COR-L47 (cell line): Measurements from ENCODE around the gene CLOCK.
A peak's percentile ranks its signal among the peaks of the same experiment; 100 is the strongest.
"Not testable (repeated sequence)": the region's sequence is repeated elsewhere in the genome, so short reads cannot be mapped to it uniquely, and the experiment has no call there.

Experiments
- DNase-seq: peaks from one replicate; lab custom pipeline; 2025; lab: John Stamatoyannopoulos, UW

CLOCK gene

GRCh38 chr4:55546756-55547465 is at the start of gene CLOCK:
TSS of gene CLOCK (minus strand) at chr4:55546909. CDS start at chr4:55482785, 64,124 bp downstream.
- peak; percentile 91 for DNase-seq

GRCh38 chr4:55592014-55592413 is 45.3 kb upstream of the CLOCK start, which contains the start of gene PDCL2:
TSS of gene PDCL2 (minus strand) at chr4:55592245. CDS start at chr4:55592109, 136 bp downstream.
- DNase-seq, result no peak

DNA sequence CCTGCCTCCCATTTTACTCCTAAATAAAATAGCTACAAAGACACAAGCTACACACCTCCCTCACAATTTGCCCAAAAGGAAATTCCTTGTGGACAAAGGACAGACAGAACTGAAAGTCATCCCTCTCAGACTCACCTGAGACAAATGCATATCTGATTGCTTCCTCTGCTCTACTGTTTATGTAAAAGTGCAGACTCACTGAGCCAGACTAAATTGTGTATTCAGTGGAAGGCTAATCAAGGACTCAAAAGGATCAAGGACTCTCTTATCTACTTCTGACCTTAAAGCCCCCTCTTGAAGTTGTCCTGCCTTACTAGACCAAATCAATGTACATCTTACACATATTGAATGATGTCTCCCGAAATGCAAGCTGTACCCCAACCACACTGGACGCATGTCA is 41.5 kb upstream of the CLOCK start:
- DNase-seq, result no peak

DNA sequence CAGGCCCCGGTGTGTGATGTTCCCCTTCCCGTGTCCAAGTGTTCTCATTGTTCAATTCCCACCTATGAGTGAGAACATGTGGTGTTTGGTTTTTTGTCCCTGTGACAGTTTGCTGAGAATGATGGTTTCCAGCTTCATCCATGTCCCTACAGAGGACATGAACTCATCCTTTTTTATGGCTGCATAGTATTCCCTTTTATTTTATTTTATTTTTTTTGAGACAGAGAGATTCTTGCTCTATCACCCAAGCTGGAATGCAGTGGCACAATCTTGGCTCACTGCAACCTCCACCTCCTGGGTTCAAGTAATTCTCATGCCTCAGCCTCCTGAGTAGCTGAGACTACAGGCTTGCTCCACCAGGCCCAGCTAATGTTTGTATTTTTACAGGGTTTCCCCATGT is 36.1 kb upstream of the CLOCK start:
- not testable (repeated sequence) for DNase-seq

DNA sequence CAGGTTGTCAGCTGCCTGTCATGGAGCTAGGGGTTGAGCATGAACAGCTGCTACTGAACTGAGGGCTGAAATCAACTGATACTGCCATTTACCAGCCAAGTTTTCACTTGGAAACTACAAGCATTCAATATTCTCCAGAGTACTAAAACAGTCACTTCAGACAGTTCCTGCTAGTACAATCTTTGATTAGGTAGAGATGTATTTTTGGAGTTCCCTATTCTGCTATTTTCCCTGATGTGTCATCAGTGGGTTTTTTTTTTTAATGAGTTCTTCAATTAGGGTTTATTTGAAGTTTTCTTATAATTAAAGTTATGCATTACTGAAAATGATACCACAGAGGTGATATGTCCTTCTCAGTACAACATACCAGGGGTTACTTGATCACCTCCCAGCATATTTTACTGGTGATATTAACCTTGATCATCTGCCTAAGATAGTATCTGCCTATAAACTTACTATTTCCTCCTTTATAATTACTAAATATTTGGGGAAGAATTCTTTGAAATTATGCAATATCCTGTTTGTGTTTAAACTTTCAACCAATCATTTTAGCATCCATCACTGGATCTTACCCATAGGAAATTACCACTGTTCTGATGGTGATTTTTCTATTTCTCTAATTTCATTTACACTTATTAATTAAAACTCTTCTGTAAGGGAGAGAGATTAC is 31.8 kb upstream of the CLOCK start:
- no peak for DNase-seq

DNA sequence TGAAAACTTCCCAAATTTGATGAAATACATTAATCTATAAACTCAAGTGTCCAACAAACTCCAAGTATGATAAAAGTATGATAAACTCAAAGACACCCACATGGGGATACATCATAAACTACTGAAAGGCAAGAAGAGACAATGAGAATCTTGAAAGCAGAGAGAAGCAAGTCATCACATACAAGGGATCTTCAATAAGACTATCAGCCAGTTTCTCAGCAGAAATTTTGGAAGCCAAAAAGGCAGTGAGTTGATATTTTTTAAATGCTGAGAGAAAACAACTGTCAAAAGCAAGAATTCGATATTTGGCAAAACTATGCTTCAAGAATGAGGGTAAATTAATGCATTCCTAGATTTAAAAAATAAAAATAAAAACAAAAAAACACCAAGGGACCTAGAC is 28.8 kb upstream of the CLOCK start:
- no peak for DNase-seq

- no peak for DNase-seq
Measured at GRCh38 chr4:55574252-55574651, 27.5 kb upstream of the CLOCK start.

DNA sequence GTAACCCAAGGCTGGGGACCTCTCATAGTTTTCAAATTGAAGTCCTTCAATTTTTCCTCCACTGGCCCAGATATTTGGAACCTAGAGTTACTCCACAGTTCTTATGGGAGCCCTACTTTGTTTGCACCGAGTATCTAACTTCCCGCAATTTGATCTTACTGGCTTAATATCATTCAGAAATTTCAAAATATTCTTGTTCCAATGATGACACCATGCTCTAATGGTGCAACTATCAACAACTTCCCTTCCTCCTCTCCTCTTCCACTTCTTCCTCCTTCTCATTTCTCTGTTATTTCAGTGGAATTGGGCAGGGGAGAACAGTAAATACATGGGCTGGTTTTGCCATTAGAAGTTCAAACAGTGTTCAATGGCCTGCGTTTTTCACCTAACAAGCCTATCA is 25.1 kb upstream of the CLOCK start:
- DNase-seq, result no peak

- DNase-seq, result no peak
Measured at GRCh38 chr4:55568905-55569504, 22.3 kb upstream of the CLOCK start.

DNA sequence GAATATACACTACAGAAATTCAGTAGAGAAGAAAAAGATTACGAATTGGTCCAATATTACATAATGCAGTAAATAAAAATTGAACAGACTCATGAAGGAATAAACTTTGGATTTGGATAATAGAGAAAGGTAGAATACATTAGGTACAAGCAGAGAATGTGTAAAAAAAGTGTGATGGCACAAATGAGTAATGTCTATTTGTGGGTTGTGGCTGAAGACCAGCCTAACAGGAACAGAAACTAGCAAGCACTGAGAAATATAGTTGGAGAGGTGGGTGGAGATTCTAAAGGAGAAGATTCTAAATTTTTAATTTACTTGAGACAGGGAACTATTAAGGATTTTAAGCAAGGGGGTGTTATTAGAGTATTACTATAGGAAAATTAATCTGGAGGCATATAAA is 15.2 kb upstream of the CLOCK start:
- no peak for DNase-seq

DNA sequence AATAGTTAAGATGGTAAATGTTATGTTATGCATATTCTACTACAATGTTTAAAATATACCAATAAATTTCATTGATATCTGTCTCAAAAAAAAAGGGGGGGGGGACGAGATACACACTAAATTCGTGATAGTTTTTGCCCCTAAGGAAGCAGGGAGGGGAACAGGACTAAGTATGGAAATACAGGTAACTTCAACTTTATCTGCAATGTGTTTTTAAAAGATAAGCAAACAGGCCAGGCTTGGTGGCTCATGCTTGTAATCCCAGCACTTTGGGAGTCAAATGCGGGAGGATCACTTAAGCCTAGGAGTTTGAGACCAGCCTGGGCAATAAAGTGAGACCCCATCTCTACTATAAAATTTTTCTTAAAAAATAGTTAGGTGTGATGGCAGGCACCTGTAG is 13.4 kb upstream of the CLOCK start:
- DNase-seq, result no peak

- no peak for DNase-seq
Measured at GRCh38 chr4:55554453-55555030, 7.8 kb upstream of the CLOCK start.

DNA sequence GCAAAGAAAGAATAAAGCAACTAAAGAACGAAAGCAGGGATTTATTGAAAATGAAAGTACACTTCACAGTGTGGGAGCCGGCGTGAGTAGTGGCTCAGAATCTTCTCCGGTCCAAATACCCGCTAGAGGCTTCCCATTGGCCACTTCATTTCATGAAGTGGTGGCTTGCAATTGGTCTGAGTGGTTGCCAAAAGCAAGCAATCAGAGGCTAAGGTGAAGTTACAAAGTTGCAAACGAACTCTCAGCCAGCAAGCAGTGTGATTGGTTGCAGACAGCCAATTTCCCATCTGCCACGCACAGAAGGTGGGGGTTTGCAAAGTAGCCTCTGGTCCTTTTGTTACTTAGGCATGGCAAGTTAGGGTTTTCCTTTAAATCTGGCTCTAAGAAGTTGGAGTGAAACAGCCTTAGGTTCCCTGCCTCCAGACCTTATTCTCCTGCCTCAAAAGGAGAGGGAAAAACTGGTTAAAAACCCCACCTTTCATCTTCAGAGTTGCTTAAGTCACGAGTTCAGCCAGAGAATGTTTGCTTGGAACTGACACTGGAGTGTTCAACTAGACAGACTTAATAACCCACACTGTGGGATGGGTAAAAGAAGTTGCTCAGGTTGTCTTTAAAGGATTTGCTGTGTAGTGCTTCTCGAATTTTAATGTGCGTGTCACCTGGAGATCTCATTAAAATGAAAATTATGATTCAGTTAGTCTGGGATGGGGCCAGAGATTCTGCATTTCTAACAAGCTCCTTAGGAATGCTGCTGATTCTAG is 6.9 kb upstream of the CLOCK start:
- DNase-seq, result peak; percentile 11

GRCh38 chr4:55551964-55552363 is 5.3 kb upstream of the CLOCK start:
- not testable (repeated sequence) for DNase-seq

- no peak for DNase-seq
Measured at GRCh38 chr4:55549888-55550287, 3.2 kb upstream of the CLOCK start.

DNA sequence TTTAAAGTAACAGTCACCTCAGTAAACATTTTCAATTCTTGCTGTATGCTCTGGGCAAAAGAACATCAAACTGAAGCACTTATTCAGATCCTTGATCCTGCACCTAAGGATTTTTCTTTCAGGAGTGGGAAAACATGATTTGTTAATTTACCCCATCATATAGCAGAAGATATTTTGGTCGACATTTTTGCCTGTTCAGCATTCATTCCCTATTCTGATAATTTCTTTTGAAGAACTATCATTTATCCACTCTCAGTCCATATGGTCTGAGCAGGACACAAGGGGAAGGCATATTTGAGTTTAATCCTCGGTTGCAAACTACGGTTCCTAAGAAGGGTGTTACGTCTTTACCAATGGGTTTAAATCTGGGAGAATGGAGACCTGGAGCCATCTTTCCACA is 1.2 kb upstream of the CLOCK start:
- no peak for DNase-seq

GRCh38 chr4:55547466-55547770 is 709 bp upstream of the CLOCK start:
- no peak for DNase-seq

DNA sequence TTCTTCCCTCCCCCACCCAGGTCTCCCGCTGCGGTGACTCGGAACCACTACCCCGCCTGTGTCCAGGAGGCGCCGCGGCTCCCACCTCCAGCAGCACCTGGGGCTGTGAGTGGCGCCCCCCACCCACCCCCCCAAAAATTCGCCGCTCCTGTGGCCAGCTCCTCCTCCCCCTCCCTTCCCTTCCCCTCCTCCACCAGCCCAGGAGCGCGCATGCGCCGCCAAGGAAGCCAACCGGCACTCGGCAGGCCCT is 278 bp downstream of the CLOCK start:
- DNase-seq, result peak; percentile 84

- peak; percentile 65 for DNase-seq
Measured at GRCh38 chr4:55545641-55546505, 836 bp downstream of the CLOCK start.

- DNase-seq, result peak; percentile 18
Measured at GRCh38 chr4:55545151-55545550, 1.6 kb downstream of the CLOCK start.

- no peak for DNase-seq
Measured at GRCh38 chr4:55543858-55544257, 2.9 kb downstream of the CLOCK start.

DNA sequence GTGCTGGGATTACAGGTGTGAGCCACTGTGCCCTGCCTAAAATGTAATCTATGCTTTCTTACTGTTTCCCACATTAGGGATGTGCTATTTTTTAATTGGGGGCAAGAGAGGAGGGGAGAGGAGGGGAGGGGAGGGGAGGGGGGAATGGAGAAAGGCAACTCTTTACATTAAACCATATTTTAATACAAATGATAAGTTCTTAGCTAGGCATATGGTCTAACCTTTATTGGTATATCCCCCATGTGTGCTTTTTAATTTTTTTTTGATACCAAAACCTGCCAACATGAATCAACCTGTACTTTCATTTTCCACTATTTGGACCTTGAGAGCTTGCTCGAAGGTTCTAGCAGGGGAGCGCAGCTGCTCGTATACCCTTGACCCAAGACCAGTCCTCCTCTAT is 6.4 kb downstream of the CLOCK start:
- no peak for DNase-seq
